ENCODE measurements around the gene PCNT. TPM values are rescaled to one million over a fixed set of nuclear protein-coding genes. Genes with fewer than 3 reads are reported as not detected.
"Not testable (repeated sequence)": the region's sequence is repeated elsewhere in the genome, so short reads cannot be mapped to it uniquely, and the experiment has no call there.

The PCNT gene
- total and polyA plus RNA-seq, 10 donors, result 6.4 to 43.7 (median 35.4) TPM

- Histone ChIP-seq H3K36me3 (peaks cover 0 to 77% (median 0%) of the 10 kb centered on the region in 6 donors), H3K9me3 (no peaks in the 10 kb centered on the region), H3K27me3 (replicated peaks in 1 of 7) (no peaks in the 10 kb centered on the region), H3K4me1 (no peaks in the 10 kb centered on the region), H3K4me3 (no peak overlapping the region), H3K27ac (no peak overlapping the region)
- WGBS, 5 donors, result 63 to 73% (median 68%) methylated on average over 2 of the region's 2 CpGs
- intact Hi-C loops (cut with DNase I; ENCODE audit: low total_unique reads), result no loop called here
- no peak for DNase-seq
- TF ChIP-seq CTCF (IDR thresholded peaks at IDR 0.05 in 8 of 11, conservative IDR thresholded peaks at IDR 0.05 in 3 of 11), result no peak
- no peak for TF ChIP-seq POLR2A (IDR thresholded peaks at IDR 0.05)
- no peak for TF ChIP-seq POLR2AphosphoS5 (IDR thresholded peaks at IDR 0.05)
Observed at GRCh38 chr21:46307625-46308024, 16.3 kb upstream of the PCNT start.

GRCh38 chr21:46308431-46308830, 15.5 kb upstream of the PCNT start:
- no peak overlapping the region for H3K4me3 ChIP-seq
- intact Hi-C loops (cut with DNase I; ENCODE audit: low total_unique reads), result no loop called here
- TF ChIP-seq POLR2A (IDR thresholded peaks at IDR 0.05) (no peak), POLR2AphosphoS5 (IDR thresholded peaks at IDR 0.05) (no peak), CTCF (IDR thresholded peaks at IDR 0.05 in 8 of 11, conservative IDR thresholded peaks at IDR 0.05 in 3 of 11) (no peak)
- no peaks in the 10 kb centered on the region for H3K27me3 ChIP-seq (replicated peaks in 1 of 7)
- DNase-seq, result no peak
- no peaks in the 10 kb centered on the region for H3K9me3 ChIP-seq
- peaks cover 0 to 85% (median 0%) of the 10 kb centered on the region in 6 donors for H3K36me3 ChIP-seq
- 86 to 100% (median 97%) methylated on average over 2 of the region's 2 CpGs for WGBS, 5 donors
- H3K27ac ChIP-seq, result no peak overlapping the region
- no peaks in the 10 kb centered on the region for H3K4me1 ChIP-seq

- H3K4me1 ChIP-seq; DNase-seq; H3K4me3 ChIP-seq; H3K27ac ChIP-seq; intact Hi-C loops (cut with DNase I; ENCODE audit: low total_unique reads); H3K9me3 ChIP-seq; H3K27me3 ChIP-seq (replicated peaks in 1 of 7): not testable (repeated sequence)
- 96 to 98% (median 97%) methylated on average over 8 of the region's 8 CpGs for WGBS, 5 donors
- peaks cover 0 to 89% (median 0%) of the 10 kb centered on the region in 6 donors for H3K36me3 ChIP-seq
Observed at GRCh38 chr21:46310260-46310659, 13.7 kb upstream of the PCNT start.

- TF ChIP-seq CTCF (IDR thresholded peaks at IDR 0.05 in 8 of 11, conservative IDR thresholded peaks at IDR 0.05 in 3 of 11) (no peak), POLR2A (IDR thresholded peaks at IDR 0.05) (no peak), POLR2AphosphoS5 (IDR thresholded peaks at IDR 0.05) (no peak)
- peaks cover 0 to 86% (median 0%) of the 10 kb centered on the region in 6 donors for H3K36me3 ChIP-seq
Observed at GRCh38 chr21:46311568-46311967, 12.4 kb upstream of the PCNT start.

GRCh38 chr21:46312949-46313348, 11.0 kb upstream of the PCNT start:
- DNase-seq, result no peak
- H3K4me3 ChIP-seq, result no peak overlapping the region
- H3K9me3 ChIP-seq, result no peaks in the 10 kb centered on the region
- intact Hi-C loops (cut with DNase I; ENCODE audit: low total_unique reads), result no loop called here
- no peaks in the 10 kb centered on the region for H3K4me1 ChIP-seq
- H3K27ac ChIP-seq, result no peak overlapping the region
- TF ChIP-seq POLR2A (IDR thresholded peaks at IDR 0.05) (no peak), CTCF (IDR thresholded peaks at IDR 0.05 in 8 of 11, conservative IDR thresholded peaks at IDR 0.05 in 3 of 11) (no peak), POLR2AphosphoS5 (IDR thresholded peaks at IDR 0.05) (no peak)
- H3K36me3 ChIP-seq, result peaks cover 0 to 84% (median 0%) of the 10 kb centered on the region in 6 donors
- 95 to 98% (median 96%) methylated on average over 5 of the region's 5 CpGs for WGBS, 5 donors
- no peaks in the 10 kb centered on the region for H3K27me3 ChIP-seq (replicated peaks in 1 of 7)

More at GRCh38 chr21:46311568-46311967, 12.4 kb upstream of the PCNT start:
- Histone ChIP-seq H3K4me1 (no peaks in the 10 kb centered on the region), H3K9me3 (no peaks in the 10 kb centered on the region), H3K27me3 (replicated peaks in 1 of 7) (no peaks in the 10 kb centered on the region), H3K4me3 (no peak overlapping the region), H3K27ac (no peak overlapping the region)
- no peak for DNase-seq
- intact Hi-C loops (cut with DNase I; ENCODE audit: low total_unique reads), result no loop called here

Data from spleen (tissue), 11 donors.